ENCODE results near the gene PRCC. TPM values are rescaled to one million over a fixed set of nuclear protein-coding genes. Genes with fewer than 3 reads are reported as not detected.

The PRCC gene
- total RNA-seq, 4 donors from 2014 or later = 22.7 to 71.9 (median 29.1) TPM

GRCh38 chr1:156747742-156748669 is 19.3 kb upstream of the PRCC start:
- Histone ChIP-seq H3K27me3 (no peaks in the 10 kb centered on the region), H3K4me3 (peak overlapping the region; percentile 97 to 98), H3K9me3 (no peaks in the 10 kb centered on the region), H3K27ac (peak overlapping the region; percentile 99 to 100), H3K36me3 (no peaks in the 10 kb centered on the region), H3K4me1 (peaks cover 0 to 7% of the 10 kb centered on the region in 2 donors)
- TF ChIP-seq POLR2A (IDR thresholded peaks at IDR 0.05) (no peak), CTCF (IDR thresholded peaks at IDR 0.05) (no peak)
- intact Hi-C loops (cut with DNase I; ENCODE audit: low total_unique reads) = no loop called here
- DNase-seq = no peak

GRCh38 chr1:156748670-156749418 is 18.5 kb upstream of the PRCC start:
- peak; percentile 66 to 69 for DNase-seq
- H3K36me3 ChIP-seq = no peaks in the 10 kb centered on the region
- intact Hi-C loops (cut with DNase I; ENCODE audit: low total_unique reads) = no loop called here
- H3K4me1 ChIP-seq = peaks cover 0 to 7% of the 10 kb centered on the region in 2 donors
- H3K4me3 ChIP-seq = peak overlapping the region; percentile 97 to 98
- TF ChIP-seq POLR2A (IDR thresholded peaks at IDR 0.05) (peak in 1 of 2 donors; percentile 4), CTCF (IDR thresholded peaks at IDR 0.05) (peak in 1 of 4 experiments; percentile 4)
- H3K27ac ChIP-seq = peak overlapping the region; percentile 99 to 100
- no peaks in the 10 kb centered on the region for H3K9me3 ChIP-seq
- H3K27me3 ChIP-seq = no peaks in the 10 kb centered on the region

- no peak for TF ChIP-seq CTCF (IDR thresholded peaks at IDR 0.05)
- no peak for TF ChIP-seq POLR2A (IDR thresholded peaks at IDR 0.05)
- H3K27me3 ChIP-seq = no peaks in the 10 kb centered on the region
- no peaks in the 10 kb centered on the region for H3K9me3 ChIP-seq
- DNase-seq = no peak
- H3K4me1 ChIP-seq = peaks cover 0 to 7% of the 10 kb centered on the region in 2 donors
- peak overlapping the region; percentile 97 to 98 for H3K4me3 ChIP-seq
- intact Hi-C loops (cut with DNase I; ENCODE audit: low total_unique reads) = no loop called here
- H3K27ac ChIP-seq = peak overlapping the region; percentile 99 to 100
- H3K36me3 ChIP-seq = no peaks in the 10 kb centered on the region
Observed at GRCh38 chr1:156749419-156750118, 17.8 kb upstream of the PRCC start.

- DNase-seq = peak; percentile 45 to 61
Observed at GRCh38 chr1:156750191-156750672, 17.1 kb upstream of the PRCC start.

More at GRCh38 chr1:156750191-156750672, 17.1 kb upstream of the PRCC start:
- peak overlapping the region; percentile 97 to 98 for H3K4me3 ChIP-seq
- H3K27me3 ChIP-seq = no peaks in the 10 kb centered on the region
- no peaks in the 10 kb centered on the region for H3K9me3 ChIP-seq
- no peaks in the 10 kb centered on the region for H3K36me3 ChIP-seq
- intact Hi-C loops (cut with DNase I; ENCODE audit: low total_unique reads) = no loop called here
- H3K4me1 ChIP-seq = peaks cover 0 to 7% of the 10 kb centered on the region in 2 donors
- H3K27ac ChIP-seq = peak overlapping the region; percentile 99 to 100
- peak in 1 of 2 donors; percentile 11 for TF ChIP-seq POLR2A (IDR thresholded peaks at IDR 0.05)
- no peak for TF ChIP-seq CTCF (IDR thresholded peaks at IDR 0.05)

Data from uterus (tissue), 4 donors.